WTC11 (cell line): ENCODE results near the gene REPS2. TPM values are rescaled to one million over a fixed set of nuclear protein-coding genes. Genes with fewer than 3 reads are reported as not detected.

Experiments
- ATAC-seq: fragments of 200-7000 bp; cut with Tn5 transposase; 2 replicates; pipeline ENCODE4 v1.10.0; 2021; ENCODE audit warnings: mild to moderate bottlenecking, moderate library complexity
- CTCF ChIA-PET: fragments of 300-600 bp; sonication (Branson Sonifier 250); formaldehyde crosslinking; loops from one replicate; lab custom pipeline; 2021; ENCODE audit warnings: antibody characterized with exemption; lab: Charles Lee
- POLR2A ChIA-PET: fragments of 350-600 bp; sonication (Branson Sonifier 250); formaldehyde crosslinking; loops from one replicate; lab custom pipeline; 2021; ENCODE audit warnings: antibody characterized with exemption; lab: Charles Lee
- DNase-seq: peaks from one replicate; pipeline ENCODE4 v3.0.0; 2021; ENCODE audit warnings: low spot score
- H3K27ac Mint-ChIP-seq: 2 replicates; pipeline ENCODE4 v1.8.0; 2021; ENCODE audit warnings: mixed read lengths
- H3K27me3 Mint-ChIP-seq: 2 replicates; pipeline ENCODE4 v1.8.0; 2021; ENCODE audit warnings: low read depth, mild to moderate bottlenecking, moderate library complexity, mixed read lengths
- H3K36me3 Mint-ChIP-seq: 2 replicates; pipeline ENCODE4 v1.8.0; 2021; ENCODE audit warnings: mixed read lengths
- H3K4me1 Mint-ChIP-seq: 2 replicates; pipeline ENCODE4 v1.8.0; 2022; ENCODE audit warnings: mixed read lengths
- H3K4me3 Mint-ChIP-seq: 2 replicates; pipeline ENCODE4 v1.8.0; 2021; ENCODE audit warnings: mild to moderate bottlenecking, moderate library complexity, mixed read lengths
- H3K9me3 Mint-ChIP-seq: 2 replicates; pipeline ENCODE4 v1.8.0; 2021; ENCODE audit warnings: mixed read lengths
- ATF1 ChIP-seq: sonication (generic); formaldehyde crosslinking; IDR thresholded peaks from 2 replicates; pipeline ENCODE4 v1.8.1; 2023; ENCODE audit warnings: mild to moderate bottlenecking, moderate library complexity, missing genetic modification reagents
- CREM ChIP-seq: sonication (generic); formaldehyde crosslinking; IDR thresholded peaks from 2 replicates; pipeline ENCODE4 v1.8.1; 2022; ENCODE audit warnings: mild to moderate bottlenecking, missing genetic modification reagents, moderate library complexity
- GRHL2 ChIP-seq: fragments of 250-450 bp; sonication (Bioruptor Pico); IDR thresholded peaks from 2 replicates; pipeline ENCODE4 v1.8.0; 2022; ENCODE audit warnings: mild to moderate bottlenecking, moderate library complexity; ENCODE audit not compliant: insufficient replicate concordance, severe bottlenecking
- JUN ChIP-seq: sonication (generic); formaldehyde crosslinking; IDR thresholded peaks from 2 replicates; pipeline ENCODE4 v1.8.0; 2023; ENCODE audit warnings: mild to moderate bottlenecking, missing genetic modification reagents
- NR3C1 ChIP-seq: sonication (generic); formaldehyde crosslinking; conservative IDR thresholded peaks from 2 replicates; pipeline ENCODE4 v1.8.1; 2023; ENCODE audit warnings: low read depth, mild to moderate bottlenecking, missing genetic modification reagents
- PRRX2 ChIP-seq: fragments of 250-450 bp; sonication (Bioruptor Pico); IDR thresholded peaks from 2 replicates; pipeline ENCODE4 v1.8.0; 2021; ENCODE audit warnings: mild to moderate bottlenecking
- RELA ChIP-seq: sonication (generic); formaldehyde crosslinking; IDR thresholded peaks from 2 replicates; pipeline ENCODE4 v1.8.1; 2022; ENCODE audit warnings: missing genetic modification reagents, mild to moderate bottlenecking, borderline replicate concordance
- SMAD3 ChIP-seq: sonication (generic); formaldehyde crosslinking; IDR thresholded peaks from 2 replicates; pipeline ENCODE4 v1.8.0; 2022; ENCODE audit warnings: missing genetic modification reagents, mild to moderate bottlenecking, borderline replicate concordance
- SOX15 ChIP-seq: fragments of 250-450 bp; sonication (Bioruptor Pico); IDR thresholded peaks from 2 replicates; pipeline ENCODE4 v1.9.0; 2021; ENCODE audit warnings: mild to moderate bottlenecking
- ZNF232 ChIP-seq: sonication (generic); formaldehyde crosslinking; IDR thresholded peaks from 2 replicates; pipeline ENCODE4 v1.8.0; 2022; ENCODE audit warnings: mild to moderate bottlenecking, missing genetic modification reagents
- ZNF317 ChIP-seq: sonication (generic); formaldehyde crosslinking; IDR thresholded peaks from 2 replicates; pipeline ENCODE4 v1.8.1; 2023; ENCODE audit warnings: low read depth, mild to moderate bottlenecking, moderate library complexity, missing genetic modification reagents, borderline replicate concordance
- ZNF416 ChIP-seq: fragments of 250-450 bp; sonication (Bioruptor Pico); IDR thresholded peaks from 2 replicates; pipeline ENCODE4 v1.9.0; 2021; ENCODE audit warnings: mild to moderate bottlenecking, inconsistent platforms
- total RNA-seq: library from RNA; stranded (reverse); gene quantifications from 3 replicates; pipeline ENCODE4 v1.2.3, GENCODE V29; 2021
- TF ChIP-seq, protein P1 (sequence below): fragments of 250-450 bp; sonication (Bioruptor Pico); conservative IDR thresholded peaks from 2 replicates; pipeline ENCODE4 v1.9.0; 2021; ENCODE audit warnings: mild to moderate bottlenecking
- TF ChIP-seq, protein P2 (sequence below): sonication (generic); formaldehyde crosslinking; IDR thresholded peaks from 2 replicates; pipeline ENCODE4 v1.8.0; 2022; ENCODE audit warnings: mild to moderate bottlenecking, missing genetic modification reagents
- TF ChIP-seq, protein P3 (sequence below): sonication (generic); formaldehyde crosslinking; IDR thresholded peaks from 2 replicates; pipeline ENCODE4 v1.8.0; 2022; ENCODE audit warnings: mild to moderate bottlenecking, missing genetic modification reagents
- TF ChIP-seq, protein P4 (sequence below): fragments of 250-450 bp; sonication (Bioruptor Pico); IDR thresholded peaks from 2 replicates; pipeline ENCODE4 v2.1.2; 2022; ENCODE audit warnings: mild to moderate bottlenecking, moderate library complexity
- TF ChIP-seq, protein P5 (sequence below): fragments of 200-600 bp; IDR thresholded peaks from 2 replicates; pipeline ENCODE4 v1.8.0; 2022; ENCODE audit warnings: antibody characterized with exemption
- TF ChIP-seq, protein P6 (sequence below): sonication (generic); formaldehyde crosslinking; IDR thresholded peaks from 2 replicates; pipeline ENCODE4 v1.8.1; 2022; ENCODE audit warnings: missing genetic modification reagents, borderline replicate concordance
- TF ChIP-seq, protein P7 (sequence below): sonication (generic); formaldehyde crosslinking; IDR thresholded peaks from 2 replicates; pipeline ENCODE4 v1.8.0; 2022; ENCODE audit warnings: missing genetic modification reagents

The REPS2 gene
- total RNA-seq, 1 experiment from 2014 or later, result 2.2 TPM

DNA sequence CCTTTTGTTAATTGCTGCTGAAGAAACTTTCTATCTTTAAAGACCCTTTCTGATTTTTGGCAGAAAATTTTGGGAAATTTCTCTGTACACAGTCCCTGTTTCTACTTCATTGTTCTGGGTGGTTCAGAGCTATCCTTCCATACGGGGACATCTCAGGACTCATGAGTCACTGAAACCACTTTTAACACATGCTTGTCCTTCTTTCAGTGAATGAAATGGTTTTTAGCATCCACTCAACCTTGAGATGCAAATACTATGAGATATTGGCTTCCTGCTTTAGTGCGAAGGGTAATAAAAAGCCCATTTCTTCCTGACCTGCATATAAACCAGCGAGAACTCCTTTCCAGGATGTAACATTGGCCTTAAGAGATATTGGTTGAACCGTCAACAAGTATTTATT, 158.0 kb downstream of the REPS2 start:
- no peak overlapping the region for H3K4me3 Mint-ChIP-seq
- no peak overlapping the region for H3K27ac Mint-ChIP-seq
- ATAC-seq, result no peak
- no peak for DNase-seq
- no peaks in the 10 kb centered on the region for H3K27me3 Mint-ChIP-seq
- CTCF ChIA-PET, result no interaction called here
- TF ChIP-seq, protein P1, sequence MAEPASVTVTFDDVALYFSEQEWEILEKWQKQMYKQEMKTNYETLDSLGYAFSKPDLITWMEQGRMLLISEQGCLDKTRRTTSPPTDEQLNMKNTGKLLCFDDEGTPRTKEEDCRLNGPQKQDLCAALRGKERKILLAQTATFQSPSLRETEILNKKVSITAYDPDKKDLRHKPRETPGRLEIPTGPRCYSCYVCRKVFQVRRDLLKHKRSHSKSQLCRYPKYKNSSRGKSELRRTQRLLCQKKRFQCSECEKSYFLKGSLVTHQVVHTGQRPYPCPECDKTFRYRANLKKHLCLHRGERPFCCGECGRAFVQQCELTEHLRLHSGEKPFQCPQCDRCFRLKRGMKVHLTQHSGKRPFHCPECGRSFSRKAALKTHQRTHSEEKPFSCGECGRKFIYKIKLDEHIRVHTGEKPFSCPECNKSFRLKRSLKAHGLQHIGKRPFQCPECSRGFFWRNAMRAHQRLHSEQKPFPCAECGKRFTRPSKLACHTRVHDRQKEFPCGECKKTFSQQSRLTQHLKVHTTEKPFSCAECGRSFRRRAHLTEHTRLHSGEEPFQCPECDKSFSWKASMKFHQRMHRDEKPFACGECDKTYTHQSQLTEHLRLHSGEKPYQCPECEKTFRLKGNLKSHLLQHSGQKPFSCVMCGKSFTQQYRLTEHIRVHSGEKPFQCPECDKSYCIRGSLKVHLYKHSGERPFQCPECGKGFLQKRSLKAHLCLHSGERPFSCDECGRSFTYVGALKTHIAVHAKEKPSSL (CRISPR knock-in tag), result no peak
- H3K4me1 Mint-ChIP-seq, result 0 out of 2 replicates have a peak, but pooled peaks cover 3% of the 10 kb centered on the region
- H3K36me3 Mint-ChIP-seq, result peaks cover 7% of the 10 kb centered on the region; the same call in 1 of the 2 replicates
- peaks cover 7% of the 10 kb centered on the region for H3K9me3 Mint-ChIP-seq
- POLR2A ChIA-PET, result no interaction called here

DNA sequence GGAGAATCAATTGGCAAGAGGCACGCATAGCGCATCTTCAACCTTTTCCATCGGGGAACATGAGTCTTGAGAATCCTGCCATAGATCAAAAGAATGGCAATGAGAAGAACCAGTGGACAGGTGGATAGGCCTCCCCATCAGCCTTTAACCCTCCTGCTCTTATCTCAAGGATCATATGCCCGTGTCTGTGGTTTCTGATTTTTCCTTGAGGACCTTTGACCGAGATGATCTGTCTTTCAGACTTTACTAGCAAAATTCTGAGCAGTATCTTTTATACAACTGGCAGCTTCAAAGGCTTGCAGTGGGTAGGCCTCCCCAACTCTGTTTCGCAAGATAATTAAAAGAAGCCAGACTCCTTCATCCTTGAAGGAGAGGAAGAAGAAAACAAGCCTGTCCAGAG, 174.4 kb downstream of the REPS2 start:
- ChIA-PET CTCF (interaction anchor here (0.9 to 1.3 kb wide), 3 partner anchors 228 to 235 kb away, joined by 3 read pairs; no protein-coding TSS in a partner anchor), POLR2A (no interaction called here)
- no peak overlapping the region for H3K4me3 Mint-ChIP-seq
- no peaks in the 10 kb centered on the region; the same call in 1 of the 2 replicates for H3K27me3 Mint-ChIP-seq
- peaks cover 6% of the 10 kb centered on the region; the same call in 1 of the 2 replicates for H3K4me1 Mint-ChIP-seq
- H3K9me3 Mint-ChIP-seq, result no peaks in the 10 kb centered on the region
- TF ChIP-seq ATF1 (CRISPR knock-in tag), result no peak
- no peak for TF ChIP-seq SOX15 (CRISPR knock-in tag)
- TF ChIP-seq, protein P2, sequence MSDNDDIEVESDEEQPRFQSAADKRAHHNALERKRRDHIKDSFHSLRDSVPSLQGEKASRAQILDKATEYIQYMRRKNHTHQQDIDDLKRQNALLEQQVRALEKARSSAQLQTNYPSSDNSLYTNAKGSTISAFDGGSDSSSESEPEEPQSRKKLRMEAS (CRISPR knock-in tag), result no peak
- no peak for TF ChIP-seq ZNF232 (CRISPR knock-in tag)
- no peak for TF ChIP-seq PRRX2 (CRISPR knock-in tag)
- TF ChIP-seq, protein P3, sequence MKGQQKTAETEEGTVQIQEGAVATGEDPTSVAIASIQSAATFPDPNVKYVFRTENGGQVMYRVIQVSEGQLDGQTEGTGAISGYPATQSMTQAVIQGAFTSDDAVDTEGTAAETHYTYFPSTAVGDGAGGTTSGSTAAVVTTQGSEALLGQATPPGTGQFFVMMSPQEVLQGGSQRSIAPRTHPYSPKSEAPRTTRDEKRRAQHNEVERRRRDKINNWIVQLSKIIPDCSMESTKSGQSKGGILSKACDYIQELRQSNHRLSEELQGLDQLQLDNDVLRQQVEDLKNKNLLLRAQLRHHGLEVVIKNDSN (CRISPR knock-in tag), result no peak
- no peak for TF ChIP-seq GRHL2
- no peak for TF ChIP-seq CREM (CRISPR knock-in tag)
- no peaks in the 10 kb centered on the region for H3K36me3 Mint-ChIP-seq
- DNase-seq (no peak), ATAC-seq (no peak)
- H3K27ac Mint-ChIP-seq, result no peak overlapping the region

DNA sequence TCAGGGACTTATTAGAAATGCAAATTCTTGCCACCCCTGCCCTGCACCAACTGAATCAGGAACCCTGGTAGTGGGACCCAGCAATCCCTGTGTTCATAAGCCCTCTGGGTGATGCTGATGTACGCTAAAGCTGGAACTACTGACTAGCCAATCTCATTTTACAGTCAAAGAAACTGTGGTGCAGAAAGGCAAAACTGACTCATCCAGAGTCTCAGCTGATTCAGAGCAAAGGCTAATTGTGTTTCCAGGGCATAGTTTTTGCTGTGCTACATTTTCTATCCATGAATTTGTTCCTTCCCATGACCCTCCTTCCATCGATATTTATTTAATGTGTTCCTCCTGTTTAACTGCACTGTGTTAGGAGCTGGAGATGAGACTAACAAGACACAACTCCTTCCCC, 207.5 kb downstream of the REPS2 start:
- POLR2A ChIA-PET, result no interaction called here
- no peak for DNase-seq
- CTCF ChIA-PET, result no interaction called here
- TF ChIP-seq, protein P2 (CRISPR knock-in tag), result no peak
- TF ChIP-seq SMAD3 (CRISPR knock-in tag) (no peak), ZNF317 (CRISPR knock-in tag) (no peak), RELA (CRISPR knock-in tag) (no peak), JUN (CRISPR knock-in tag) (no peak), NR3C1 (CRISPR knock-in tag) (no peak), ZNF416 (CRISPR knock-in tag) (no peak)
- TF ChIP-seq, protein P4, sequence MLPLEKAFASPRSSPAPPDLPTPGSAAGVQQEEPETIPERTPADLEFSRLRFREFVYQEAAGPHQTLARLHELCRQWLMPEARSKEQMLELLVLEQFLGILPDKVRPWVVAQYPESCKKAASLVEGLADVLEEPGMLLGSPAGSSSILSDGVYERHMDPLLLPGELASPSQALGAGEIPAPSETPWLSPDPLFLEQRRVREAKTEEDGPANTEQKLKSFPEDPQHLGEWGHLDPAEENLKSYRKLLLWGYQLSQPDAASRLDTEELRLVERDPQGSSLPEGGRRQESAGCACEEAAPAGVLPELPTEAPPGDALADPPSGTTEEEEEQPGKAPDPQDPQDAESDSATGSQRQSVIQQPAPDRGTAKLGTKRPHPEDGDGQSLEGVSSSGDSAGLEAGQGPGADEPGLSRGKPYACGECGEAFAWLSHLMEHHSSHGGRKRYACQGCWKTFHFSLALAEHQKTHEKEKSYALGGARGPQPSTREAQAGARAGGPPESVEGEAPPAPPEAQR, result no peak
- TF ChIP-seq, protein P3 (CRISPR knock-in tag), result no peak
- TF ChIP-seq, protein P5, sequence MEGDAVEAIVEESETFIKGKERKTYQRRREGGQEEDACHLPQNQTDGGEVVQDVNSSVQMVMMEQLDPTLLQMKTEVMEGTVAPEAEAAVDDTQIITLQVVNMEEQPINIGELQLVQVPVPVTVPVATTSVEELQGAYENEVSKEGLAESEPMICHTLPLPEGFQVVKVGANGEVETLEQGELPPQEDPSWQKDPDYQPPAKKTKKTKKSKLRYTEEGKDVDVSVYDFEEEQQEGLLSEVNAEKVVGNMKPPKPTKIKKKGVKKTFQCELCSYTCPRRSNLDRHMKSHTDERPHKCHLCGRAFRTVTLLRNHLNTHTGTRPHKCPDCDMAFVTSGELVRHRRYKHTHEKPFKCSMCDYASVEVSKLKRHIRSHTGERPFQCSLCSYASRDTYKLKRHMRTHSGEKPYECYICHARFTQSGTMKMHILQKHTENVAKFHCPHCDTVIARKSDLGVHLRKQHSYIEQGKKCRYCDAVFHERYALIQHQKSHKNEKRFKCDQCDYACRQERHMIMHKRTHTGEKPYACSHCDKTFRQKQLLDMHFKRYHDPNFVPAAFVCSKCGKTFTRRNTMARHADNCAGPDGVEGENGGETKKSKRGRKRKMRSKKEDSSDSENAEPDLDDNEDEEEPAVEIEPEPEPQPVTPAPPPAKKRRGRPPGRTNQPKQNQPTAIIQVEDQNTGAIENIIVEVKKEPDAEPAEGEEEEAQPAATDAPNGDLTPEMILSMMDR, result no peak
- TF ChIP-seq, protein P6, sequence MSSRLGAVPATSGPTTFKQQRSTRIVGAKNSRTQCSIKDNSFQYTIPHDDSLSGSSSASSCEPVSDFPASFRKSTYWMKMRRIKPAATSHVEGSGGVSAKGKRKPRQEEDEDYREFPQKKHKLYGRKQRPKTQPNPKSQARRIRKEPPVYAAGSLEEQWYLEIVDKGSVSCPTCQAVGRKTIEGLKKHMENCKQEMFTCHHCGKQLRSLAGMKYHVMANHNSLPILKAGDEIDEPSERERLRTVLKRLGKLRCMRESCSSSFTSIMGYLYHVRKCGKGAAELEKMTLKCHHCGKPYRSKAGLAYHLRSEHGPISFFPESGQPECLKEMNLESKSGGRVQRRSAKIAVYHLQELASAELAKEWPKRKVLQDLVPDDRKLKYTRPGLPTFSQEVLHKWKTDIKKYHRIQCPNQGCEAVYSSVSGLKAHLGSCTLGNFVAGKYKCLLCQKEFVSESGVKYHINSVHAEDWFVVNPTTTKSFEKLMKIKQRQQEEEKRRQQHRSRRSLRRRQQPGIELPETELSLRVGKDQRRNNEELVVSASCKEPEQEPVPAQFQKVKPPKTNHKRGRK (CRISPR knock-in tag), result no peak
- TF ChIP-seq, protein P7, sequence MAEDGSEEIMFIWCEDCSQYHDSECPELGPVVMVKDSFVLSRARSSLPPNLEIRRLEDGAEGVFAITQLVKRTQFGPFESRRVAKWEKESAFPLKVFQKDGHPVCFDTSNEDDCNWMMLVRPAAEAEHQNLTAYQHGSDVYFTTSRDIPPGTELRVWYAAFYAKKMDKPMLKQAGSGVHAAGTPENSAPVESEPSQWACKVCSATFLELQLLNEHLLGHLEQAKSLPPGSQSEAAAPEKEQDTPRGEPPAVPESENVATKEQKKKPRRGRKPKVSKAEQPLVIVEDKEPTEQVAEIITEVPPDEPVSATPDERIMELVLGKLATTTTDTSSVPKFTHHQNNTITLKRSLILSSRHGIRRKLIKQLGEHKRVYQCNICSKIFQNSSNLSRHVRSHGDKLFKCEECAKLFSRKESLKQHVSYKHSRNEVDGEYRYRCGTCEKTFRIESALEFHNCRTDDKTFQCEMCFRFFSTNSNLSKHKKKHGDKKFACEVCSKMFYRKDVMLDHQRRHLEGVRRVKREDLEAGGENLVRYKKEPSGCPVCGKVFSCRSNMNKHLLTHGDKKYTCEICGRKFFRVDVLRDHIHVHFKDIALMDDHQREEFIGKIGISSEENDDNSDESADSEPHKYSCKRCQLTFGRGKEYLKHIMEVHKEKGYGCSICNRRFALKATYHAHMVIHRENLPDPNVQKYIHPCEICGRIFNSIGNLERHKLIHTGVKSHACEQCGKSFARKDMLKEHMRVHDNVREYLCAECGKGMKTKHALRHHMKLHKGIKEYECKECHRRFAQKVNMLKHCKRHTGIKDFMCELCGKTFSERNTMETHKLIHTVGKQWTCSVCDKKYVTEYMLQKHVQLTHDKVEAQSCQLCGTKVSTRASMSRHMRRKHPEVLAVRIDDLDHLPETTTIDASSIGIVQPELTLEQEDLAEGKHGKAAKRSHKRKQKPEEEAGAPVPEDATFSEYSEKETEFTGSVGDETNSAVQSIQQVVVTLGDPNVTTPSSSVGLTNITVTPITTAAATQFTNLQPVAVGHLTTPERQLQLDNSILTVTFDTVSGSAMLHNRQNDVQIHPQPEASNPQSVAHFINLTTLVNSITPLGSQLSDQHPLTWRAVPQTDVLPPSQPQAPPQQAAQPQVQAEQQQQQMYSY (CRISPR knock-in tag), result no peak

More for the DNA sequence above, 207.5 kb downstream of the REPS2 start:
- no peak overlapping the region for H3K27ac Mint-ChIP-seq
- peaks cover 7% of the 10 kb centered on the region; the same call in 1 of the 2 replicates for H3K9me3 Mint-ChIP-seq
- no peaks in the 10 kb centered on the region for H3K4me1 Mint-ChIP-seq
- H3K4me3 Mint-ChIP-seq, result no peak overlapping the region
- no peaks in the 10 kb centered on the region for H3K27me3 Mint-ChIP-seq
- H3K36me3 Mint-ChIP-seq, result no peaks in the 10 kb centered on the region
- ATAC-seq, result no peak
